ENCODE measurements around the gene CLASRP. TPM values are rescaled to one million over a fixed set of nuclear protein-coding genes. Genes with fewer than 3 reads are reported as not detected.
A peak's percentile ranks its signal among the peaks of the same experiment; 100 is the strongest.

Gene CLASRP
- polyA plus RNA-seq, 3 donors = 2.2 to 152 (median 4.1) TPM

- Mint-ChIP-seq H3K36me3 (peaks cover 47 to 77% of the 10 kb centered on the region in 2 donors), H3K9me3 (peaks cover 1 to 6% (median 6%) of the 10 kb centered on the region in 7 donors), H3K27ac (peak overlapping the region in 5 of 7 donors; percentile 57 to 98 (median 83)), H3K4me1 (peaks cover 35% of the 10 kb centered on the region), H3K4me3 (peak overlapping the region in 1 of 2 donors; percentile 60), H3K27me3 (ENCODE audit: low read depth in 3 of 3) (no peaks in the 10 kb centered on the region)
- H3K4me1 ChIP-seq (ENCODE audit: control insufficient read depth in 1 of 2, insufficient read depth in 2 of 2, low read length in 2 of 2) = peaks cover 30 to 35% of the 10 kb centered on the region in 2 donors
- H2AFZ ChIP-seq (ENCODE audit: insufficient read depth, low read depth, low read length, poor library complexity, severe bottlenecking) = no peak overlapping the region
- TF ChIP-seq CTCF (IDR thresholded peaks at IDR 0.05) = no peak
- peaks cover 29% of the 10 kb centered on the region for H4K20me1 ChIP-seq (ENCODE audit: insufficient read depth, low read length)
- peaks cover 0 to 4% of the 10 kb centered on the region in 2 donors for H3K9me3 ChIP-seq (replicated peaks in 1 of 2; ENCODE audit: control insufficient read depth in 1 of 2, insufficient read depth in 1 of 2, low read length in 2 of 2)
- intact Hi-C loops (cut with micrococcal nuclease) = loop anchor here in 1 of 2 donors (2.0 kb wide), 1 partner anchor 35 kb away; no protein-coding TSS in a partner anchor
- H3K27ac ChIP-seq (ENCODE audit: low read depth in 1 of 2, low read length in 2 of 2) = peak overlapping the region; percentile 37 to 98
- H3K36me3 ChIP-seq (replicated peaks in 1 of 2; ENCODE audit: control insufficient read depth in 1 of 2, insufficient read depth in 2 of 2, low read length in 2 of 2) = peaks cover 45 to 61% of the 10 kb centered on the region in 2 donors
- H3K4me2 ChIP-seq (replicated peaks; ENCODE audit: extremely low read depth, low read length, poor library complexity, severe bottlenecking) = no peak overlapping the region
- DNase-seq = no peak
- H3K4me3 ChIP-seq (replicated peaks in 1 of 3; ENCODE audit: low read depth in 2 of 3, low read length in 3 of 3) = no peak overlapping the region
- H3K79me2 ChIP-seq (ENCODE audit: insufficient read depth, low read length) = peaks cover 36% of the 10 kb centered on the region
- no peak overlapping the region for H3K9ac ChIP-seq (ENCODE audit: insufficient read depth, low read length, poor library complexity, severe bottlenecking)
- 89% methylated on average over 31 of the region's 37 CpGs for WGBS (ENCODE audit: insufficient coverage)
- no peaks in the 10 kb centered on the region for H3K27me3 ChIP-seq (ENCODE audit: control insufficient read depth in 2 of 2, insufficient read depth in 2 of 2, low read length in 2 of 2)
These were observed 1.3 kb upstream of the CLASRP start for GRCh38 chr19:45037393-45038169.

GRCh38 chr19:45040059-45040771 is 1.4 kb downstream of the CLASRP start:
- DNase-seq = peak; percentile 76 to 77 (median 76)
- peaks cover 48 to 68% of the 10 kb centered on the region in 2 donors for H3K36me3 ChIP-seq (replicated peaks in 1 of 2; ENCODE audit: control insufficient read depth in 1 of 2, insufficient read depth in 2 of 2, low read length in 2 of 2)
- H3K4me1 ChIP-seq (ENCODE audit: control insufficient read depth in 1 of 2, insufficient read depth in 2 of 2, low read length in 2 of 2) = peaks cover 30 to 35% of the 10 kb centered on the region in 2 donors

More at GRCh38 chr19:45040059-45040771, 1.4 kb downstream of the CLASRP start:
- peaks cover 0 to 2% (median 0%) of the 10 kb centered on the region in 3 donors for H3K27me3 Mint-ChIP-seq (ENCODE audit: low read depth in 3 of 3)
- peaks cover 0 to 4% of the 10 kb centered on the region in 2 donors for H3K9me3 ChIP-seq (replicated peaks in 1 of 2; ENCODE audit: control insufficient read depth in 1 of 2, insufficient read depth in 1 of 2, low read length in 2 of 2)
- WGBS (ENCODE audit: insufficient coverage) = 27% methylated on average over 9 of the region's 19 CpGs
- H3K27ac Mint-ChIP-seq = peak overlapping the region; percentile 97 to 100 (median 98)
- TF ChIP-seq CTCF (IDR thresholded peaks at IDR 0.05) = no peak
- peak overlapping the region; percentile 99 for H3K9ac ChIP-seq (ENCODE audit: insufficient read depth, low read length, poor library complexity, severe bottlenecking)
- peaks cover 46 to 78% of the 10 kb centered on the region in 2 donors for H3K36me3 Mint-ChIP-seq
- H3K27me3 ChIP-seq (ENCODE audit: control insufficient read depth in 2 of 2, insufficient read depth in 2 of 2, low read length in 2 of 2) = no peaks in the 10 kb centered on the region
- intact Hi-C loops (cut with micrococcal nuclease) = loop anchor here in 1 of 2 donors (5.0 kb wide), 1 partner anchor 38 kb away; the partner anchor contains the start of gene RELB
- H3K79me2 ChIP-seq (ENCODE audit: insufficient read depth, low read length) = peaks cover 62% of the 10 kb centered on the region
- peak overlapping the region; percentile 98 to 99 for H3K4me3 Mint-ChIP-seq
- H2AFZ ChIP-seq (ENCODE audit: insufficient read depth, low read depth, low read length, poor library complexity, severe bottlenecking) = no peak overlapping the region
- peak overlapping the region; percentile 53 to 94 (median 82) for H3K4me3 ChIP-seq (replicated peaks in 1 of 3; ENCODE audit: low read depth in 2 of 3, low read length in 3 of 3)
- H3K9me3 Mint-ChIP-seq = peaks cover 1 to 6% (median 5%) of the 10 kb centered on the region in 7 donors
- peak overlapping the region; percentile 99 for H3K4me2 ChIP-seq (replicated peaks; ENCODE audit: extremely low read depth, low read length, poor library complexity, severe bottlenecking)
- peak overlapping the region; percentile 95 to 98 for H3K27ac ChIP-seq (ENCODE audit: low read depth in 1 of 2, low read length in 2 of 2)
- peaks cover 40% of the 10 kb centered on the region for H3K4me1 Mint-ChIP-seq
- peaks cover 53% of the 10 kb centered on the region for H4K20me1 ChIP-seq (ENCODE audit: insufficient read depth, low read length)

Data from CD14-positive monocyte (primary cell).